IPS-NIHi7 (cell line): ENCODE results near the gene GAREM1.
A peak's percentile ranks its signal among the peaks of the same experiment; 100 is the strongest.
"Not testable (repeated sequence)": the region's sequence is repeated elsewhere in the genome, so short reads cannot be mapped to it uniquely, and the experiment has no call there.

Experiments
- DNase-seq: peaks from one replicate; pipeline ENCODE4 v3.0.0; 2012; ENCODE audit warnings: mixed read lengths; ENCODE audit errors: extremely low spot score

Gene GAREM1

GRCh38 chr18:32257084-32257785 is 213.4 kb downstream of the GAREM1 start:
- DNase-seq: no peak

- DNase-seq: no peak
Observed at GRCh38 chr18:32255570-32255969, 215.1 kb downstream of the GAREM1 start.

DNA sequence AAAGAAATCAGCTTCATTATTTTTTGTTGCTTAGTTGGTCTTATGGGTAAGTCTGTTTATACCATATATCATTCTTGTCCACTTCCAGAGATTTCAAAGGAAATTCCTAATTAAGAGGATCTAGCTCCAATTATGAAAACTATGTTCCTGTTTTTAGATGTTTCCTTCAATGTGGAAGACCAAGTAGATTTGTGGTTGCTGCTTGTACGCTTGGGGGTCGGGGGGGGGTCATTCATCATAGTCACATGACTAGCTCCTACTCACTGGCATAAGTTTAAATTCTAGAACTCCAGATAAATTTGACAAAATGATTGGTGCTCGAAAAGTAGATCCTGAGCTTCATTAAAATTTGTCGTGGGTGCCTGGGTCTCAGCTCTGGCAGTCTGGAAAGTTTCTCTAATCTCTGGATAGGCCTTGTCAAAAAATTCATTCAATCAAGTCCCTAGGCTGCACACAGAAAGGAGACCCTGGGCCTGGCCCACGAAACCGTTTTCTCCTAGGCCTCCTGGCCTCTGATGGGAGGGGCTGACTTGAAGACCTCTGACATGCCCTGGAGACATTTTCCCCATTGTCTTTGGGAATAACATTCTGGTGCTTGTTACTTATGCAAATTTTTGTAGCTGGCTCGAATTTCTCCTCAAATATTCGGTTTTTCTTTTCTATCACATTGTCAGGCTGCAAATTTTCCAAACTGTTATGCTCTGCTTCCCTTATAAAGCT is 218.4 kb downstream of the GAREM1 start:
- no peak for DNase-seq

DNA sequence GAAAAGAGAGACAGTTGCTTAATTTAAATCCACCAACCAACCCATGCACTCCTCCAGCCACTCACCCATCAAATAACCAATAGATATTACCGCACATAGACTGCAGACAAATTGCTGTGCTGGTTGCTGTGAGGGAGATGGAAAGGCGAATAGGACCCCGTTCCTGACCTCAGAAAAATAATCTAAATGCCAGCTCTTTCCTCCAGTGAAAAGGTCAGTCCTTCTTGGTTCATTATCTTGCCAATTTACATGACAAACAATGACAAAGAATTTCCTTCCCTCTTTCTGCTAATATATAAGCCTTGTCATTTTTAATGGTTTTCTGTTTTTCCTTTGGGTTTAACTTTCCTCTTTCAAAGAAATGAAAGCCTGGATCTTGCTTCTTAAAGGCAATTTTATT is 219.2 kb downstream of the GAREM1 start:
- no peak for DNase-seq

DNA sequence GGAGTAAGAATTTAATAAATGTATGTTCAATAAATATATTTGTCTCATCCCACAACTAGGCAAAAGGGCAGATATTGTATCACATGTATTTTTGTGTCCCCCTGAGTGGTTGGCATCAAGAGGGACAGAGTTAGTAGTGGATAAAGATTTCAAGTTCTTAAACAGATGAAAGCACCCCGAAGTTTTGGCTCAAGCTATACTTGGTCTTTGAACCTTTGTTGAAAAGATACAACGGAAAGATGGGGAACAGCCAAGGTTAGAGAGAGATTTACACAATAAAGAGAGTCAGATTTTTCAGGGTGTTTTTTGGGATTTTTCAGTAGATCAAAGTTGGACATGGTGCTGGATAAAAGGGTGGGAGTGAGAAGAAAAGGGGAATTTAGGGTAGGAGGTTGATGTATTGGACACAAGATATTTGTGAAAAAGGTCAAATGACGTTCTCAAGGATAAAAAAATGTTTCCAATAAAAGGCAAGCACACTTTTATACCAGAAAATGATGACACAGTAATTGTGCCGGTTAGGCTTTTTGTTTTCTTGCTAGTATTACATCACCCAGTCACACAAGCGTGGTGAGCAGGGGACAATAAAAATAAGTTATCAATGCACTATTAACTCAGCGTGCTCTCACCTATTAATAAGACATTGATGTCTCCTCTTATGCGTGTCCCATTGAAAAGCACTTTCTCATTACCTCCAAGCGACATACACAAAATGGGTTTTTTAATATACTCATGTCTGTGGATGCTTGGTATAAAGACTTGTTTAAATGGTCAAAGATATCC is 221.3 kb downstream of the GAREM1 start:
- DNase-seq: no peak

DNA sequence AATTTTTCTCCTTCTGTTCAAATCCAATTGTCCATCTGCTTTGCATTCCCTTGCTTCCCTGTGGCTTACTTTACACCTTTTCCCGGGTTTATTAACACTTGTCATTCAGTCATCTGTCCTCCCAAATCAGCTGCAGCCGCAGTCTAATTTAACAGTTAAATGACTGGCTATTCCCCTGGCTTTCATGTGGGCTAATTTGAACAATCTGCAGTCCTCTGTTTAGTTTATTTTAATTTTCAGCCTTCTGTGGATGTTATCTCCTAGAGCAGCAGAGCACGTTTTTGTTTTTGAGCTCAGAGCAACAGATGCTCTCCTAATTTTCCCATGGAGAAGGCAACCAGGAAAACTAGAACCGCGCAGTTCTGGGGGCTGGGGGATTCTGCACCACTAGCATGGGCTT is 225.8 kb downstream of the GAREM1 start:
- DNase-seq: no peak

GRCh38 chr18:32243358-32243757 is 227.3 kb downstream of the GAREM1 start:
- DNase-seq: no peak

GRCh38 chr18:32242395-32242794 is 228.3 kb downstream of the GAREM1 start:
- no peak for DNase-seq

GRCh38 chr18:32238635-32239268 is 231.9 kb downstream of the GAREM1 start:
- DNase-seq: peak; percentile 52

- no peak for DNase-seq
Observed at GRCh38 chr18:32237049-32237448, 233.6 kb downstream of the GAREM1 start.

GRCh38 chr18:32233348-32233747 is 237.3 kb downstream of the GAREM1 start:
- not testable (repeated sequence) for DNase-seq

GRCh38 chr18:32219431-32220018 is 251.2 kb downstream of the GAREM1 start:
- DNase-seq: no peak

DNA sequence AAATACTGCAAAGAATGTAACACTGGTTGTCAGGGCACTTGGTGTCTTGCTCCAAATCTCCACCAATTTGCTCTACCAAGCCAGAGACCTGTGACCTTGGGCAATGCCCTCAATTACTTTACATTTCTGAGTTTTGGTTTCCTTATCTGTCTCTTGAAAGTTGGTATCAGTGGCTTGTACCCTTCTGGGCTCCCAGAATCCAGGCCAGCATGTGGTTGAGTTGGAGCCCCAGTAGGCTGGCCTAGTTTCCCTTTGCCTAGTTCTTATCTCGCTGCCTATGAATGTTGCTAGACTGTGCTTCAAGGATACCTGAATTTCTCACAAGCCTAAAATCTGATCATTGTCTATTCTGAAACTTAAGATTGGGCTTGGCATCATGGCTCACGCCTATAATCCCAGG is 254.3 kb downstream of the GAREM1 start:
- no peak for DNase-seq

GRCh38 chr18:32213693-32214092 is 257.0 kb downstream of the GAREM1 start:
- DNase-seq: no peak
